T-helper 9 cell (primary cell): ENCODE results near the gene PPM1M.

Experiments
- DNase-seq: peaks from one replicate; pipeline ENCODE4 v3.0.0-alpha.2; 2020

The PPM1M gene

GRCh38 chr3:52216585-52217408 is 28.8 kb upstream of the PPM1M start:
- DNase-seq = peak; percentile 57

GRCh38 chr3:52217409-52217805 is 28.2 kb upstream of the PPM1M start:
- DNase-seq = no peak

DNA sequence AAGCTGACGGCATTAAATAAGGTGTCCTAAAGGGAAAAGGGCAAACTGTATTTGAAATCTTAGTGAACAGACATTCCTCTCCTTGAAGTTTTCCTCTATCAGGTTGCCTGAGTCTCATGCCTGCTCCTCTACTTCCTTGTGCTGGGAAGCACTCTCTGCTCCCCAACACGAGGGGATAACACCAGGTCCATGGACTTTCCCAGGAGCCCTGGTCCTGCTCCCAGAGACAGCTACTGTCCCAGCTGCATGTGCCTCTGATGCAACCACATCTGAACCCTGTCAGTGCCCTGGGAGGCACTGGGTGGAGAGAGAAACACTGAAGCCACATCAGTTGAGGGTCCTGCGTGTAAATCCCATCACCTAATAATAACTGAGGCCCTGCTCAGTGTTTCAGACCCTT is 27.5 kb upstream of the PPM1M start:
- no peak for DNase-seq

GRCh38 chr3:52218454-52218853 is 27.1 kb upstream of the PPM1M start:
- no peak for DNase-seq

DNA sequence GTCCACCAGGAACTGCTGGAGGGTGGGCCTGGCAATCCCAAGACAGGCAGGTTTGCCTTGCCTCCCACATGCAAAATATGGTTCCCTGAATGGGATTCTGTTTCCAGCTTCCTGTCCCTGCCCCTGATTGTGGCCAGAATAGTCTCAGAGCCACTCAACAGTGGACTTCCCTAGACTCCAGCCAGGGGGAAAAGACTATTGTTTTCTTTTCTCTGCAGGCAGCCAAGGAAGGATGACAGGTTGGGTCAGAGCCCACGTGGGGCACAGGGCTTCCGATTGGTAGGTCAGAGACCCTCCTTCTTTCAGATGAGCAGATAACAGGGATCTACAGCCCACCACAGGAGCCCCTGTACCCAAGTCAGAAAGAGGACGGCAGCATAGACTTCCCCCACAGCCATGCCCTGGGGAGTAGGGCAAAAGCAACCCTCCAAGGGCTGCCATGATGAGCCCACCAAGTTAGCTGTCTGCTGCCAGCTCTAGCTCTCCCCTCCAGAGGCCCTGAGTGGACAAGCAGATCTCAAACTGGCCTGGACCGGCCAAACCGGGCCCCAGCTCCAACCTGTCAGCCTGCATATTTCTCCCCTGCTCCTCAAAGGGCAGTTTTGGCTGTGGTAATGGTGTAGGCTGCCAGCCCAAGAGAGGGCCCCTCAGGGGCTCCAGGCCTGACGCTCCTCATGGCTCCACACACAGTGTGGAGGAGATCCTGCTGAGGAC is 26.5 kb upstream of the PPM1M start:
- no peak for DNase-seq

- DNase-seq = peak; percentile 92
Observed at GRCh38 chr3:52220380-52221026, 25.1 kb upstream of the PPM1M start.

GRCh38 chr3:52221141-52221562 is 24.4 kb upstream of the PPM1M start:
- DNase-seq = no peak

DNA sequence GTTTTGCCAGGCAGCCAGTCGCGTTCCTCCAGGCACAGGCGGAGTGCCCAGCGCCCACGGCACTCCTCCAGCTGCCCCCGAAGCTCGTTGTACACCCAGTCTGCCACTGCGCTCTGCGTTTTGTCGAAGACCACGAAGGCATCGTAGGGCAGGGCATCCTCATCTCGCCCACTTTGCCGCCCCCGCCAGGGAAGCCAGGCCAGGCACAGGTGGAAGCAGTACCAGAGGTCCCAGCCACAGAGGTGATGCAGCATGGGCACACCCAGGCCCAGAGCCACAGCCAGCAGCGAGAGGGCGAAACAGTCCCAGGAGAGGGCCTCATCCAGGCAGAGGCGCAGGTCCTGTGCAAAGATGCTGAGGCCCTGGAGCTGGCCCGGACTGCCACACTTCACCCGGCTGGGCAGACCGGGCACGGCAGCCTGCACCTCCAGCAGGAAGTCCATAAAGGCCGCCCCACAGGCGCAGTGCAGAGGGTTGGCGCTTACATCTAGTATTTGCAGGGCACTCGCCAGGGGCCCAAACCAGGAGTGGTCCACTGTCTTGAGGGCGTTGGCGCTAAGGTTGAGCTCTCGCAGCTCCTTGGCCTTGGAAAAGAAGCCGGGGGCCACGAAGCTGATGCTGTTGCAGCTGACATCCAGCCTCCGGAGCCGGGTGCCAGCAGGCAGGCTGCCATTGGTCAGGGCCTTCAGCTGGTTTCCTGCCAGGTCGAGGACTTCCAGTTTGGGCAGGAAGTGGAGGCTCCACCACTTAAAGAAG is 23.8 kb upstream of the PPM1M start:
- peak; percentile 52 for DNase-seq

DNA sequence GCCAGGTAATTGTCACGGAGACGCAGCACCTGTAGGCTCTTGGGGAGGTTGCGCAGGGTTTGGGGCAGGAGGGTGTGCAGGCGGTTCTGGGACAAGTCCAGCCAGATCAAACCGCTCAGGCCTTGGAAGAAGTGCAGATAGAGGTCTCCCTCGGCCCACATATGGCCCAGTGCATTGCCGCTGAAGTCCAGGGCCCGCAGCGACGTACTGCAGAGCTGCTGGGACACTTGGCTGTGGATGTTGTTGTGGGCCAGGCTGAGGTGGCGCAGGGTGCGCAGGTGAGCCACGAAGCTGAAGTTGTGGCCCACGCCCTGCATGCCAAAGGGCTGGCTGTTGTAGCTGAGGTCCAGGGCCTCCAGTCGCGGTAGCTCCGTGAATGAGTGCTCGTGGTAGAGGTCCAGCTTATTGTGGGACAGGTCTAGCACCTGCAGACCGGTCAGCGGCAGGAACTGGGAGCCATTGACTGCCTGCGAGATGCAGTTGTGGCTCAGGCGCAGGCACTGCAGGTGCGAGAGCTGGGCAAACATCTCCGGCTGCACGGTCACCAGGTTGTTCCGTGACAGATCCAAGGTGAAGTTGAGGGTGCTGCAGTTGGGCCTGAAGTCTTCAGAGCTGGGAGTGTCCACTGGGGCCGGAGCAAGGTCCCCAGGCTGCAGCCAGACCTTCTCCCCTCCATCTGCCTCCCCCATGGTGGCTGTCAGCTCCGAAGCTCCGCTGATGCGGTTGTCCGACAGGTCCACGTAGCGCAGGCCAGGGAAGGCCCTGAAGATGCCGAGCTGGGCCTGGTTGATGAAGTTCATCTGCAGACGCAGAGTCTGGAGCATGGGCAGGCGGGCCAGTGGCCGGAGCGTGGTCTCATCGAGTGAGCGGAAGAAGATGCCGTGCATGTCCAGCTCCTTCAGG is 23.0 kb upstream of the PPM1M start:
- DNase-seq = no peak

- DNase-seq = no peak
Observed at GRCh38 chr3:52223449-52224408, 21.8 kb upstream of the PPM1M start.

DNA sequence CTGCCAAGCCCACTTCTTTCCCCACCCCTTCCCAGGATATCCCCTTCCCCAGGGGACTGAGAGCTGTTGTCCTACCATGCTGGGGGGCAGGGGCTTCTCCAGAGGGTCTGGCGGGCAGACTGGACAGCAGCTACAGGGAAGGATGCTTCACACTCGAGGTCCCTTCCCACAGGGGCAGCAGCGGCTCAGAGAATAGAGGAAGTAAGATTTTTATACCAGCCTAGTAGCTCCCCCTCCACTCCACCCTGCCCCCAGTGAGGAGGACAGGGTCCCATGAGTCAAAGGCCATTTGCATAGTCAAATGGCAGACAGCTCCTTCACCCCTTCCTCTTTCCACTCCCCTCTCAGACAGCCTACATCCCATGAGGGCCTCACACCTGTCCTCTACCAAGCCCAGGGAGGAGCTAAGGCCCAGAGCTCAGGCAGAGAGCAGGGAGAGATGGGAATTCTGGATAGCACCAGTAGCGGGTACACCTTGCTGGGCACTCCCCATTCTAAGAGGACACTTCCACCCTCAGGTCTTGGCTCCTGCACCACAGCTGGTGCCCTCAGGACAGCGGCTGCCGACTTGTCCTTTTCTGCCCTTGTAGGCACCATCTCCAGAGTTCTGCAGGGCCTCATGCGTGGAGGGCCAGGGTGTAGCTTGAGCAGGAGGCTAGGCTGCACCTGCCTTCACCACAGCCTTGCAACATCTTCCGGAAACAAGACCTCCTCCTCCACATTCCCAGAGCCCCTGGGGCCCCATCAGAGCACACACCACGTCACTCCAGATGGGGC is 19.9 kb upstream of the PPM1M start, which contains the start of gene TLR9:
Gene TLR9, minus strand, starts transcription at position 194 of the 777 bp plus-strand sequence. Its CDS starts 116 bp downstream, at position 78.
- DNase-seq = no peak

GRCh38 chr3:52226229-52226817 is 19.2 kb upstream of the PPM1M start:
- no peak for DNase-seq

- no peak for DNase-seq
Observed at GRCh38 chr3:52227117-52227516, 18.4 kb upstream of the PPM1M start.

GRCh38 chr3:52227766-52228165 is 17.8 kb upstream of the PPM1M start:
- no peak for DNase-seq

- DNase-seq = no peak
Observed at GRCh38 chr3:52228266-52228665, 17.3 kb upstream of the PPM1M start.

GRCh38 chr3:52228751-52229291 is 16.7 kb upstream of the PPM1M start:
- DNase-seq = no peak

DNA sequence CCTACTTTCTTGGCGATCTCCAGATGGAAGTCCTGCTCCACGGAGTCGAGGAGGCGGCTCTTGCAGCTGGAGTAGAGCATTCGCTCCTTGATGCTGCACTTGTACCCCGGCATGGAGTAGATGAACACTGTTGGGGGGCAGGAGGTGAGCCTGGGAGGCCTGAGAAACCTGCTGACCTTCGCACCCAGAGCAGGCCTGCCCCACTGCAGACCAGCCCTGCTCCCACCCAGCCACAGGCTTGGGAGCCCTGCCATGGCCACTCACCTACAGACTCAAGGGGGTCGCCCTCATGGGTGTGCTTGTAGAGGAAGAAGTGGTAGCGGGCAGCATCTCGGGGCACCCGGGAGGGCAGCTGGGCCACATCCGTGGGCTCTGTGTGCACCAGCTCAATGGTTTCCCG is 15.9 kb upstream of the PPM1M start:
- DNase-seq = no peak

DNA sequence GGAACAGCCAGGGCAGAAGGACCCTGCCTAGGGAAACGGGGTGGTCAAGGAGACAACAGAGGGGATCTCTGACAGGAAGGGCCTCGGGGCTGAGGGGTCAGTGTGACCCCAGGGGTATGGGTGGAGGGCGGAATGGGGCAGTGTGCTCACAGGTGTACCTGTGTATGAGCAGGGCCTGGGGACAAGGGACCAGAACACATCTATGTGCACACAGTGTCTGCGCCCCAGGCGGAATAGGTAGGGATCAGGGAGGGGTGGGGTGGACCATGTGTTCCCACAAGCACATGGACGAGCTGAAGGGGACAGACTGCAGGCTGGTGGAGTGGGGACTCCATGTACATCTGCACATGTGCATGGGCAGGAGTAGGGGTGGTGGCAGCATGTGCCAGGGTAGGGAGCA is 15.1 kb upstream of the PPM1M start:
- no peak for DNase-seq
